RWPE1 (cell line): ENCODE measurements around the gene DCST1.

Experiments used
- CTCF ChIA-PET: fragments of 350-600 bp; sonication (Branson Sonifier 250); formaldehyde crosslinking; extraction: SDS; loops from one replicate; lab custom pipeline; 2021; lab: Yijun Ruan, JAX
- POLR2A ChIA-PET: fragments of 400-600 bp; formaldehyde crosslinking; extraction: SDS; loops from one replicate; lab custom pipeline; 2020; ENCODE audit warnings: antibody characterized with exemption; ENCODE audit not compliant: low non-redundant PET; lab: Yijun Ruan, JAX
- DNase-seq: peaks from one replicate; pipeline ENCODE4 v3.0.0; 2012; ENCODE audit warnings: low spot score
- H3K27ac ChIP-seq: fragments of 450-650 bp; 2 replicates; pipeline ENCODE4 v1.5.1; 2017
- TF ChIP-seq, protein P1 (sequence below): fragments of 450-650 bp; conservative IDR thresholded peaks from 2 replicates; pipeline ENCODE4 v1.5.1; 2017; ENCODE audit warnings: low read depth, mild to moderate bottlenecking

The DCST1 gene

DNA sequence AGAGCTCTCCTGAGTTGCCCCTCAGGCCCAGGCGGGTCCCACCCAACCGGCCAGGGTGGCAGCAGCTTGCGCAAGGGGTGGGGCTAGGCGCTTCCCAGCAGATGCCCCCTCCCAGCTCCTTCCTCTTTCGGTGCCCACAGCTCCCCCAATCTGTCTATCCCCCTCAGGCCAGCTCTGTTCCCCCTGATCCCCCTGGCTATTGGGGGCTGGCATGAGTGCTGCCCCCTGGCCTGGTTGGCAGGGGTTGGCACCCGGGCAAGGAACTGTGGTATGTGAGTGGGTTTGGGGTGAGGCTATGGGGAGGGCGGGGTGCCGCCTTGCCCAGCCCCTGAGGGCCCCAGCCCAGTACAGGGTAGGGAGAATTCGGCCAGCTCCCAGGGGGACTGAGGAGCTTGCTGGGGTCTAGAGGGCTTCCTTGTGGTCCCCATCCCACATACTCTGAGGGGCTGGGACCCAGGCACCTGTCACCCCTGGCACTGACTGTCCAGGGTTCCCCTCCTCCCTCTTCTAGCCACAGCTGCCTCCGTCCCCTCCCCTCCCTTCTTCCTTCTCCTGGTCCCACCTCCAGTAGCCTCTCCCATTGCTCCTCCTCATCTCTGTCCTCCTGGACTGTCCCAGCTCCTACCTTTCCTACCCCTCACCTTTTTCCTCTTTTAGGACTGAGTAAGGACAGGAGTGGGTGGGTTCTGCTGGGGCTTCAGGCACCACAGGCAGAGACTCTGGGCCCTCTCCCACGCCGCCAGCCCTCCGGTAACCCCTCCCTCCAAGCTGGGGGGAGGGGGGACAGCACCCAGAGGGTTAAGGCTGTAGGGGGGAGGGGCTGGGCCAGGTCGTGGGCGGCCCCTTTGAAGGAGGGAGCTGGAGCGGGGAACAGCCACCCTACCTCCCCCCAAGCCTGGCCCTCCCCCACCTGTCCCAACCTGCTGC is 25.3 kb upstream of the DCST1 start:
- peak overlapping the region; percentile 100 for H3K27ac ChIP-seq
- POLR2A ChIA-PET: no interaction called here
- CTCF ChIA-PET: interaction anchor here (0.9 kb wide), 1 partner anchor 9 kb away, joined by 3 read pairs; no protein-coding TSS in a partner anchor
- DNase-seq: no peak
- TF ChIP-seq, protein P1, sequence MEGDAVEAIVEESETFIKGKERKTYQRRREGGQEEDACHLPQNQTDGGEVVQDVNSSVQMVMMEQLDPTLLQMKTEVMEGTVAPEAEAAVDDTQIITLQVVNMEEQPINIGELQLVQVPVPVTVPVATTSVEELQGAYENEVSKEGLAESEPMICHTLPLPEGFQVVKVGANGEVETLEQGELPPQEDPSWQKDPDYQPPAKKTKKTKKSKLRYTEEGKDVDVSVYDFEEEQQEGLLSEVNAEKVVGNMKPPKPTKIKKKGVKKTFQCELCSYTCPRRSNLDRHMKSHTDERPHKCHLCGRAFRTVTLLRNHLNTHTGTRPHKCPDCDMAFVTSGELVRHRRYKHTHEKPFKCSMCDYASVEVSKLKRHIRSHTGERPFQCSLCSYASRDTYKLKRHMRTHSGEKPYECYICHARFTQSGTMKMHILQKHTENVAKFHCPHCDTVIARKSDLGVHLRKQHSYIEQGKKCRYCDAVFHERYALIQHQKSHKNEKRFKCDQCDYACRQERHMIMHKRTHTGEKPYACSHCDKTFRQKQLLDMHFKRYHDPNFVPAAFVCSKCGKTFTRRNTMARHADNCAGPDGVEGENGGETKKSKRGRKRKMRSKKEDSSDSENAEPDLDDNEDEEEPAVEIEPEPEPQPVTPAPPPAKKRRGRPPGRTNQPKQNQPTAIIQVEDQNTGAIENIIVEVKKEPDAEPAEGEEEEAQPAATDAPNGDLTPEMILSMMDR: no peak

DNA sequence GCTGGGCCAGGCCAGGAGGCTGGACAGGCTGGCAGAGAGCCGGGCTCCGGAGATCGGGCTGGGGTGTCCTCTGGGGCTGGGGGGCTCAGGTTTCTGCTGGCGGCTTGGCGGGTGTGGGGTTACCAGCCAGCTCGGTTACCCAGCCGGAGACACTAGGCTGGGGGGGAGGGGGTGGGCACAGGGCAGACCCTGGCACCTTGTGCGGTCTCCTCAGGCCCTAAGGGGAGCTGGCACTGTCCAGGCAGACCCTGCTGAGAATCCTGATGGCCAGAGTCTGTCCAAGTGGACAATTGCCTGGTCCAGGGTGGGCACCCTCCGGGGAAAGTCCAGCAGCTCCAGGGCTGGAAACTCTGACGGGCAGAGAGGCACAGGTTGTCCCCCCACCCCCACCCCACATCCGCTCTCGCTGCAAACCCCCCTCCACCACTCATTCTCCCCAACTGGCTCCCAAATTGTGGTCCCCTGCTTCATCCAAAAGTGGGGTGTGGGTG is 24.4 kb upstream of the DCST1 start:
- ChIA-PET POLR2A (no interaction called here), CTCF (no interaction called here)
- TF ChIP-seq, protein P1: no peak

DNA sequence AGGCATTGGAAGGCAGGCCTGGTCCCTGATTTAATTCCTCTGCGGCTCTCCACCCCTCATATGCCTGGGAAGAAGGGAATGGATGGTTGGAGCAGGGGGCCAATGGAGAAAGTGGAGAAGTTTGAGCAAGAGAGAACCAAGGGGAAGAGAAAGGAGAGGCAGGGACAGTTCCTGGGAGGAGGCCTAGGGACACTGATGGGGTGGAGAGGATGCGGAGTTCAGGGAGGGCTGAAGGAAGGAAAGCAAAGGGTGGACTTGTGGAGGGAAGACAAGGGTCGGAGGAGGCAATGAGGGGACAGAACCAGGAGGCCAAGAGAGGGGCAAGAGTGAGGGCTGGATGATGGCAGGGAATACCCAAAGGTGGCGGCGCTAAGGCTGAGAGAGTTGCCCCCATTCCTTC is 23.9 kb upstream of the DCST1 start:
- ChIA-PET POLR2A (interaction anchor here (0.6 to 0.7 kb wide), 2 partner anchors 11 to 527 kb away, joined by 3 to 5 read pairs; no protein-coding TSS in a partner anchor), CTCF (no interaction called here)
- TF ChIP-seq, protein P1: no peak
- H3K27ac ChIP-seq: peak overlapping the region; percentile 100
- no peak for DNase-seq

More for the DNA sequence above, 24.4 kb upstream of the DCST1 start:
- peak overlapping the region; percentile 100 for H3K27ac ChIP-seq
- DNase-seq: no peak

DNA sequence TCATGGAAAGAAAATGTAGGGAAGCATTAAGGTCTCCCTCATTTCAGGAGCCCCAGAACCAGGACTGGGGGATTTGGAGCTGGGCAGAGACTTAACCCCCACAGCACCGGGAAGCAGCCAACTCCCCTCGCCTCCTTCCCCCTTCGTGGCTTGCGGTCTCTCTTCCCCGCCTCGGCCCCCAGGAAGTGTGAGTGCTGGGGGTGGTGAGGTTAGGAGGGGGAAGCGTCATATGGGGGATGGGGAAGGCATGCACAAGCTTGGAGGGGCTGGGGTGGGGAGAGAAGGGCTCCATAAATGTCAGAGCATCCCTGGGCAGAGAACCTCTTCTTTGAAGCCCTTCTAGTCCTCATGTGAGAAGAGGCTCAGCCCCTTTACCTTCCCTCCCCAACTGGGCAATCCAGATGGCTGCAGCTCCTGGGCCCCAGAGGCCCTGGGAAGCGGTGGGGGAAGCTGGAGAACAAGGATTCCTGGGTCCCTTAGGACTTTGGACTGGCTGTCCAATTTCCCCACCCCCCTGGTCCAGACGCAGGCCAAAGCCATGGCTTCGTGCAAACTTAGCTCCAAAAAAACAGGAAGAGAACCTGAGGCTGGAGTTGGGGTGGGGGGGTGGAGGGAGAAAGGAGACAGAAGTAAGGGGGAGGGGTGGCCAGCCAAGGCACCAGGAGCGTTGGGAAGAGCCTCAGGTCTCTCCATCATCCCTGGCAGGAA is 23.3 kb upstream of the DCST1 start:
- CTCF ChIA-PET: interaction anchor here (0.6 to 0.8 kb wide), 2 partner anchors 51 to 75 kb away, joined by 3 to 5 read pairs; no protein-coding TSS in a partner anchor
- peak overlapping the region; percentile 100 for H3K27ac ChIP-seq
- no peak for DNase-seq
- TF ChIP-seq, protein P1: no peak
- POLR2A ChIA-PET: interaction anchor here (0.6 to 0.7 kb wide), 2 partner anchors 12 to 528 kb away, joined by 3 to 5 read pairs; no protein-coding TSS in a partner anchor

DNA sequence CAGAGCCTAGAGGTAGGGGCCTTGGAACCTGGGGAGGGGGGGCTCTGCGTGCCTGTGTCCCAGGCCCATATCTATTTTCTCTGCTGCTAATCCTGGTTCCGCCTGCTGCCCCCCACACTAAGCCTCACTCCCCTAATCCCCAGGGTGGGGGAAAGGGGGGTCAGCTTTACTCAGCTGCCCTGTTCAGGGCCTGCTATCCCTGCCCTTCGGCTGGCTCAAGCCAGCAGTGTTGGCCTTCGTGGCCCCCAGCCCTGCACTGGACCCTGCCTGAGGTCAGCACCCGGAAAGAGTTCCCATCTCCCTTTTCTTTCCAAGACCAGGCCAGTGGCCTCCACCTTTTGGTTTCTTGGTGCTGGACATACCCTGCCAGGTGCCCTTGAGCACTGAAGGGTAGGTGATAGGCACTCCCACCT is 22.6 kb upstream of the DCST1 start:
- ChIA-PET POLR2A (no interaction called here), CTCF (interaction anchor here (0.8 kb wide), 1 partner anchor 51 kb away, joined by 3 read pairs; no protein-coding TSS in a partner anchor)
- H3K27ac ChIP-seq: peak overlapping the region; percentile 100
- no peak for DNase-seq
- TF ChIP-seq, protein P1: no peak
